Putamen (tissue), 1 donor: ENCODE results near the gene LARGE1.
A peak's percentile ranks its signal among the peaks of the same experiment; 100 is the strongest.
"Not testable (repeated sequence)": the region's sequence is repeated elsewhere in the genome, so short reads cannot be mapped to it uniquely, and the experiment has no call there.

Experiments
- DNase-seq: peaks from one replicate; pipeline ENCODE4 v3.0.0-alpha.2; 2016; ENCODE audit warnings: low spot score

The LARGE1 gene

DNA sequence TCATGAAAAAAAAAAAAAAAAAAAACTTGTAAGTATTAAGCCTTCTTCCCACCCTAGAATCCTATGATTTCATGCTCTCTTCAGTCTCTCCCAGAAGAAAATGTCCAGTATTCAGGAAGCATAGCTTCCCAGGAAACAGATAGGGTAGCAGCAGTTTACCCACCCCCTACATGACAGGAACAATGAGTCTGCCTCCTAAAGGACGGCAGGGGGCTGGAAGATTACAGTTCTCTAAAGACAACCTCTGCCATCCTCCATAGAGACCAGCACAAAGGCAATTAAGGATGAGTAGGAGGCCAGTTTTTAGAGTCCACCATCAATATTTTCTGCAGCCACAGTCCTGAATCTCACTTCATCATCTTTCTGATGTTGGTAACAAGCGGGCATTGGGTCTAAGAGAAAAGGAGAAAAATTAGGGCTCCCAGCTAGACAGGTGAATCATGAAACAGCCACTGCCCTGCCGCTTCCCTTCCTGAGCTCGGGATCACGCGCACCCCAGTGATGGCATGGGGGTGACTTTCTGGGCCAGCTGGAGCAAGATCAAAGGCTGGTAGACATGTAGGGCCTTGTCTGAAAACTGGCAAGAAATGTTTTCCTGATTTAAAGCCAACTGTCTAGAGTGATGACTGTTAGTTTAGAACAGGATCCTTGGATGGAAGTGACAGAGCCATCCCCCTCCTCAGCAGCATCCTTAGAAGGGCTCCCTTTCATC, 322.8 kb downstream of the LARGE1 start:
- DNase-seq, result no peak

DNA sequence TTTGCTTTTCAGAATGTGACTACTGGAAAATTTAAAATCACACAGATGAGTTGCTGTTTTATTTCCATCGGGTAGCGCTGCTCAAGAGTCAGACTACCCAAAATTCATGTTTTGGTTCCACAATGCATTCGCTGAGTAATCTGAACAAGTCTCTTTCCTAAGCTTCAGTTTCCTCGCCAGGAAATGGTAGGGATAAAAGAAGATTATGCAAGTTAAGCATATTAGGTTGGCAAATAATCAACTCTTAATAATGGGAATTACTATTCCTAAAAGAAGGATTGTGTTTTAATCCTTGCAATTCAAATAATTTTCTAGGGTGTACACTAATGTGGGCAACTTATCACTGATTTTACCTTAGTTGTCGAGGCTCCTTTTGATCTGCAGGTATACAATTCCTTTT, 326.5 kb downstream of the LARGE1 start:
- DNase-seq, result no peak

DNA sequence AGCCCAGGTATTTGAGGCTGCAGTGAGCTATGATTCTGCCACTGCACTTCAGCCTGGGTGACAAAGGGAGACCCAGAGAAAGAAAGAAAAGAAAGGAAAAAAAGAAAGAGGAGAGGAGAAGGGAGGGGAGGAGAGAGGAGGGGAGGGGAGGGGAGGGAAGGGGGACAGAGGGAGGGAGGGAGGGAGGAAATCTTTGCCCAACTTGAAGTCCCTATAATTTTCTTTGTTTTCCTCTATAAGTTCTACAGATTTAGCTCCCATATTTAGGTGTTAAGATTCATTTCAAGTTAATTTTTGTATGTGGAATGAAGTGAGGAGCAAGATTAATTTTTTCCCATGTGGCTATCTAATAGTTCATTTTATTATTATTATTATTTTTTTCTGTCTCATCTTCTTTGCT, 328.3 kb downstream of the LARGE1 start:
- DNase-seq, result no peak

DNA sequence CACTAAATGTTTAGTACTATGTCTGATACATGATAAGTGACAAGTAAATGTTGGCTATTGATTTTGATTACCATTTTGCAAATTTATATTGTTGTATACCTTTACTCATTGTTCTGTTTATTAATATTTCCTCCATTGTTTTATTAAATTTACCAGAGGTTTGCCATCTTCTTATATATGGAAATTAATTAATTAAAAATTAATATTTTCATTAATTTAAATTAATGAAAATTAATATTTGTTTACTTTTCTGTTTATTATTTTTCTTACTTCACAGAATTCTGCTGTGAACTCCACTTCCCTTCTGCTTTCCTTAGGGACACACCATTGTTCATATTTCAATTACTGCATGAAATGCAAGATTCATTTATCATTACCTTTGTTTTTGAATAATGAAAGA, 331.0 kb downstream of the LARGE1 start:
- DNase-seq, result no peak

DNA sequence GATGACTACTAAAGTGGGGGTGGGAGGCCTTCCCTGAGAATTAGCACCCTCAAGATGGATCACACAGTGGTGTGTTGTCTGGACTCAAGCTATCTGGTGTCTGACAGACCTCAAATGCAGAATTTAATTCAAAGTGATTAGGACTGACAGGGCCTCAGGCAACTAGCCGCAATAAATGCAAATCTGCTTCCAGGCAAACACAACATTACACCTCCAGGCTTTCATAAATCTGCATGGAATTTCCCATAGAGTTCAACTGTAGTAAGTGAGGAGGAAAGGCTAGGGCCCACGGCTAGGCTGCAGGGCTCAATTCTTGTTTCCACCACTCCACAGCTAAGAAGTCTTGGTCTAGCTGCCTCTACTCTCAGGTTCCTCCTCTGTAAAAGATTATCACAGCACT, 331.4 kb downstream of the LARGE1 start:
- DNase-seq, result no peak

DNA sequence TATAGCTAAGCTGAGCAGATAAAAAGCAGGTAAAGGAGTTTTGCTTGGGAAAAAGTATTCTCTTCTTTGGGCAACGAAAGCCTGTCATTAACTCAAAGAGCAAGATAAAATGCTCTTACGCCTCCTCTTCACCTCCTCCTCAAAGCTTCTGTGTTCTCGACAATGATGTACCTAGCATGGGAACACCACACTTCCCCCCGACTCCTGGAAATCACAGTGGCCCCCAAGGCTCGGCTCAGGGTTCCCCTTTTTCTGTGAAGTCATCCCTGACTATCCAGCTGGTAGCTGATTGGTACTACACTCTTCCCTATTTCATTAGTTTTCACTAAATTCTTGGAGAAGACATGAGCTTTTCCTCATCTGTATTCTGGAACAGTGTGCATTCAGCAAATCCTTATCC, 336.1 kb downstream of the LARGE1 start:
- DNase-seq, result peak; percentile 45

DNA sequence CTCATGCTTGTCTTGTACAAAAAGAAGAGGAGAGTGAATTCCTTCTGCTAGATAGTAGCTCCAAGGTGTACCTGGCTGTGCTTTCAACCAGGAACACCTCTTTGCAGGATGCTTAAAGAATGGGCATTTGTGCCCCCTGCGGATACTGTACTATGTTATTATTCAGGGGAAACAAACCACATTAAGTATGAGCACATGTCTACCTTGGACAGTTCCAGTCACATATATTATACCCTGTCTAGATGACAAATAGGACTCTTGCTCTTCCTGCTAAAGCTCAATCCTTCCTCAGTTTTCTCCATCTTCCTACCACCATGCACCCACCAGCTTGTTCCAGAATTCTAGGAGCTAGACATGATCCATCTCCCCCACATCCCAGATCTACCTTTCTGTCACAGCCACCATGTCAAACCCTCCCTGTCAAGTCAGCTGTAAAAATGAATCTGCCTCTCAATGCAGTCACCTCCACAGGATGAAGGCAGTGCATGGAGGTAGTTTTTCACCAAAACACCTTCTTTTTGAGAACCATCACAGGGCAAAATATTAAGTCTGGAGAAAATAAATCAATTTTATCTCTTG, 337.4 kb downstream of the LARGE1 start:
- peak; percentile 49 for DNase-seq

DNA sequence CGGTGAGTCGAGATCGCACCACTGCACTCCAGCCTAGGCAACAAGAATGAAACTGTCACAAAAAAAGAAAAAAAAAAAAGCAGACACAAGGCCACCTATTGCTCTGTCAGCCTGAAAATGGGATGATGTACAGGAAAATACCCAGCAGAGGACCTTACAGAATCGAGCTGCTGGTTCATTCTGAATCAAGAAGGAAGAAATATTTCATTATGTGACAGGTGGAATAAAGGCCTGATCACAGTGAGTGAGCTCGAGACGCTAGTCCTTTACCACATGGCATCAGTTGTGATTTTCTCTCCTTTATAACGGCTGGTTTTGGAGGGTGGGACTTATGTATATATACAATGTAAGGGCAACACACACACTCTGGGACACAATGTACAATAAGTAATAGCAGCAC, 340.0 kb downstream of the LARGE1 start:
- DNase-seq, result no peak

DNA sequence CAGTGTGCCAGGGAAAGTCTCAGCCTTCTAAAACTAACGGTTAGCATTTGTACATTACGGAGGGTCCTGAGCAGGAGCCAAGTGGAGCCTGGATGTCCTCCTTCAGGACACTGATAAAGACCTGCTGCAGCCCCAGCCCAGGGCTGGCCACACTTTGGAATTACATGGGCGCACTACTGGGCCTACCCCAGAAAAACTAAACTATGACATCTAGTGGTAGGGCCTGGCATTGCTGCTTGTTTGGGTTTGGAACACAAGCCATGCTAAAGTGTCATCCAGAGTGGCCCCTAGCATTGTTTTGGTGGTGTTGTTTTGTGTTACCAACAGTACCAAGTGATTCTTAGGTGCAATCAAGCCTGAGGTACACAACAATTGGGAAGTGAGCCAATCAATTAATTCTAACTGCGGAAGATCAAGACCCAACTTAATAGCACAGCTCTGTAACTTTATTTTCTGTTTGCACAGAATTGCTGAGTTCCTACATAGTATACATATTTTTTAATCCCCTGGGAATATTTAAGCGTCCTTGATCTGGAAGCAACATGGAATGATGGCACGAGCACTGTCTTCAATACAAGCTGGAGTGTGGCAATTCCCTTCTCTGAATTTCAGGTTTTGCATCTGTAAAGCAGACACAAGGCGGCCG, 340.7 kb downstream of the LARGE1 start:
- DNase-seq, result peak; percentile 22

DNA sequence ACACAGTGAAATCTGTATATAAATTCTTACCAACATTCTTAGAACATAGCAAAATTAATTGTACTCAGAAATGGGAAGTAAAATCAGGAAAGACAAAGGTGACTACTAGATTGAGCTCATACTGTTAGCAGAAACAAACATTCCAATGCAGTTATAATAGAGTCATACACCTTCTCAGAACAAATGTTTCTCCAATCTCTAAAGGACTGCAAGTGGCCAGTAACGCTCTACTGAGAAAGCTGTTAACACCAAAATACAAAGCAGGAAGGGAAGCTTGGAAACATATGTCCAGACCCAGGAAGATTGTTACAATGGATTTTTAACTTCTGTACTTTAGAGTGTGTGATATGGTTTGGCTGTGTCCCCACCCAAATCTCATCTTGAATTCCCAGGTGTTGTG, 341.5 kb downstream of the LARGE1 start:
- no peak for DNase-seq

DNA sequence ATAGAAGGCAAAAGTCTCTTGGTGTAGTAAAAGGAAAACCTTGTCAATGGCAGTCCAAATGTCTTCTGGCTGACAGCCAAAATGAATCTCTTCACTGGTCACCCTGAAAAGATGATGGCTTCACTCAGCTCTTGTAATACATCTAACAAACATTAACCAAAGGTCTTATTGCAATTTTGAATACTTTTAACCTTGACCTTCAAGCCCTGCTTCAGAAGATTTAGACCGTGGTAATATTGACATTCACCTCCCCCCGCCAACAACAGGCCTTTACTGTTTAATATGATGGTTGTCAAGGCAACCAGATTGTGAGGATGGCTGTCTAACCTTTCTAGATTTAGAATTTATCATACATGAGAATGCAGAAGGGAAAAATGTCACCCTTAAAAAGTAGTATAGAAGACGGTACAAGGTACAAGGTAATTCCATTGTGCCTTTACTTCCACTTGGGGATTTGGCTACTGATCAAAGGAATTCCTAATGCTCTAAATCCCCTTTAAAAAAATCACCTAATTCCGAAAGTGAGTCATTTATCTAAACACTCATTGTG, 342.3 kb downstream of the LARGE1 start:
- DNase-seq, result no peak

DNA sequence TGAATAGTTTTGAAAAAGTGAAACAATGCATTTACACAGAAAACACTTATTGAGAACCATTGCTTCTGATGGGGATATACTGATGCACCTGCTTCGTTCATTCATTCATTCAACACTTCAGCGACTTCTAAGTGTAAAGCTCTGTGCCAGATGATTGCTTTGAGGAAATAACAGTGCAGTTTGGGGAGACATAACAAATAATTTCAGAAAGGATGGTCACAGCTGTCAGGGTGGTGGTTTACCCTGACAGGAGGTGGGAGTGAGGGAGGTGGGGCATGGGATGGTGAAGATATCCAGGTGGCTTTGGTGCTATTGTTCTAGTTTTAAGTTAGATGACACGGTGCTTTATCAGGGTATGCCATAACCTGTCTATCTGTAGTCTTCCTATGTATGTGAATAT, 344.1 kb downstream of the LARGE1 start:
- no peak for DNase-seq

DNA sequence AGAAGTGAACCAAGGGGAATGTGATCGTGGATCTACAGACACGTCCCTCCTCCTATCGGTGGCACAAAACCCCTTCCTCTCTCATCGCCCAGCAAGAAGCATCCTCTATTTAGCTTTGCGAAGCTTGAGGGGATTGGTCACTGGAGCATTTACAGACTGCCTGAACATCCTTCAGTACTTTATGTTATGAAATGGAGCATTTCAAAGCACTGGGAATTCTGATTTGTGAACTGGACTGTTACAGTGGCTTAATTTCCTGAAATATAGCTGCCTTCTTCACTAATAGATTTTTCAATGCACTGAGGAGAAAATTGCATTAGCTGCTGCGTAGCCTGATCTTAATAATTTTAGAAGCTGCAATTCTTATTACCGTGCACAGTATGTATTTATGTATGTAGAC, 344.5 kb downstream of the LARGE1 start:
- no peak for DNase-seq

DNA sequence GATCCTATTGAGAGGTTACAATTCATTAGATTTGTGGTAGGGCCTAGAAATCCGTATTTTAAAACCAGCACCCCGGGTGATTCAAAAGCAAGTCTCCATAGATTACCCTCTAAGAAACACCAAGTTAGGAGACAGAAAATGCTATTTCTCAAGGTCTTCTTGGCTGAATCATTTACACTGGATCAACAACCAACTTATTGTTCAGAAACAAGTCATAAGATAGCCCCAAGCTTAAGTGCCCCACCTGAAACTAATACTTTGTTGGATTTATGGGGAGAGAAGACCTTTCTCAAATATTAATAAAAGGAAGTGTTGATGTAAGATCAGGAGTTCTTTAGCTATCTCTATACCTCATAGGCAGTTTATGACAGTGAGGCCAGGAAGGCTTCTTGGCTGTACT, 345.2 kb downstream of the LARGE1 start:
- DNase-seq, result no peak

DNA sequence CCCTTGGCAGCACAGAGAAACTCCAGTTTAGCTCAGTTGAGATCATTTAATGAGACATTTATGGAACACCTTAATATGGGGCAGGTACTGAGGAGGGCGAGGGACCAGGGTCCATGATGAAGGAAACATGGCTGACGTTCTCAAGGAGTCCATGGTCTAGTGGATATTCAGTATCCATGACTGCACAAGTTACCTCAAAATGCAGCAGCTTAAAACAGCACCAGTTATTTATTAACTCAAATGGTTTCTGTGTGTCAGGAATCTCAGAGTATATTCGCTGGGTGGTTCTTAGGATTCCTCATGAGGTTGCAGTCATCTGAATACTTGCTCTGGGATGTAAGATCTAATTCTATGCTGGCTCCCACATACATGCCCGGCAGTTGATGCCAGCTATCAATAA, 346.8 kb downstream of the LARGE1 start:
- no peak for DNase-seq

DNA sequence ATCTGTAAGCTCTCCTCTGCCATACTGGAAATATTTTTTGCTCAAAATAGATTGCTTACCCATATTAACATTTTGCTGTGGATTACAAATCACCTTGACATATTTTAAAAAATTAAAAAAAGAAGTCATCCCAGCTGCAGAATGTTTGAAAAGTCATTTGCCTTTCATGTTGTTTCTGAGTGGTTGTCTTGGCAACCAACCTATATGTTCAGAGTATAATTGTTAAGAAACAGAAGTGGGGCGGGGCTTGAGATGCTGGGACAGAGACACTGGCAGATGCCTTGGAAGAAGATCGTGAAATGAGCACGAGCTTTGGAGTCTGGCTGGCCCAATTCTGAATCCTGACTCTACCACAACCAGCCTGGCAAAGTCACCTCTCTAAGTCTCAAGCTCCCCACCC, 348.2 kb downstream of the LARGE1 start:
- DNase-seq, result peak; percentile 28

DNA sequence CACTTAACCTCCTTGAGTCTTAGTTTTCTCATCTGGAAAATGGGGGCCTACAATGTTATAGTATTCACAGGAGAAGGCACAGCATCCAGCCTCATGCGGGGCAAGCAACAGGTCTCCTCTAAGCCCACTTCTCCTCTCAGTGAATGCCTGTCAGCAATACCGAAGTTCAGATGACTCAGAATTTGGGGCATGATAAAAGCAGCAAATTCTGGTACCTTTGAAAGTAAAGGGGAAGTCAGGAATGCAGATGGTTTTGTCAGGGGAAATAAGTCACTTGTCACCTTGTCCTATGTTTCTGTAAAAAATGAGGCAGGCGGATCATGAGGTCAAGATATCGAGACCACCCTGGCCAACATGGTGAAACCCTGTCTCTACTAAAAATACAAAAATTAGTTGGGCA, 350.2 kb downstream of the LARGE1 start:
- DNase-seq, result no peak

DNA sequence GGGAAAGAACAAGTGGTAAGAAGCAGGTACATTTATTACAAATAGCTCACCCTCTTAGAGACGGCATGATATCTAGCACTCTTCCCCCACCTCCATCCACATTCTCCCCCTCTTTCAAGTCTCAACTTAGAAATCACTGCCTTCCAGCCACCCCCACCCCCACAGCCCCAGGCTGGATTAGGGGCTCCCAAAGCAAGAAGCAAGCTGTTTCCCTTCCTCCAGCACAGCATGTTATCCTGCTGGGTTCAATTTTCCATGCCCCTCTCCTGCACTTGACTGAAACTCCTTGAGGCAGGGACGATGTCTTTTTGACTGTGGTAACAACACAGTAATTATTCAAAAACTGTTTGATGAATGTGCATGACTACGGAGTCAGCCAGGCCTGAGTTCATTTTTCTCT, 350.7 kb downstream of the LARGE1 start:
- DNase-seq, result no peak

DNA sequence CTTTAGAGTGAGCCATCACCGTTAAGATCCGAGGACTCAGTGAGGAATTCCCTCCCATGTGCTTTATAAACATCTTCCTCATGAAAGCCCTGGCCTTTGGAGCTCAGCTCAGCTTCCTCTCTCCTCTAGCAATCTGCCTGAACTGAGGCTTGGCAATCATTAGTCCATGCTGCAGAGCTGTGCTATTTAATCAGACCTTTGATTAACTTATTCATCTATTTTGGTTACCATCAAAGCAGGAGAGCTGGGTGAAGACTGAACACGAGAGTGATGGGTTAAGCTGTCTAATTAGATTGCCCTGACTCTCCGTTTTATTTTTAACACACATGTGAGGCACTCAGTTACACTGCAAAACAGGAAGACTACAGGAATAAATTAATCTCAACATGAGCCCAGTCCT, 351.3 kb downstream of the LARGE1 start:
- no peak for DNase-seq

DNA sequence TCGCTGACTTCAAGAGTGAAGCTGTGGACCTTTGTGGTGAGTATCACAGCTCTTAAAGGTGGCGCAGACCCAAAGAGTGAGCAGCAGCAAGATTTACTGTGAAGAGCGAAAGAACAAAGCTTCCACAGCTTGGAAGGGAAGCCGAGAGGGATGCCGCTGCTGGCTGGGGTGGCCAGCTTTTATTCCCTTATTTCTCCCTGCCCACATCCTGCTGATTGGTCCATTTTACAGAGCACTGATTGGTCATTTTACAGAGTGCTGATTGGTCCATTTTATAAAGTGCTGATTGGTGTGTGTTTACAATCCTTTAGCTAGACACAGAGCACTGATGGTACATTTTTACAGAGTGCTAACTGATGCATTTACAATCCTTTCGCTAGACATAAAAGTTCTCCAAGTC, 353.8 kb downstream of the LARGE1 start:
- not testable (repeated sequence) for DNase-seq

DNA sequence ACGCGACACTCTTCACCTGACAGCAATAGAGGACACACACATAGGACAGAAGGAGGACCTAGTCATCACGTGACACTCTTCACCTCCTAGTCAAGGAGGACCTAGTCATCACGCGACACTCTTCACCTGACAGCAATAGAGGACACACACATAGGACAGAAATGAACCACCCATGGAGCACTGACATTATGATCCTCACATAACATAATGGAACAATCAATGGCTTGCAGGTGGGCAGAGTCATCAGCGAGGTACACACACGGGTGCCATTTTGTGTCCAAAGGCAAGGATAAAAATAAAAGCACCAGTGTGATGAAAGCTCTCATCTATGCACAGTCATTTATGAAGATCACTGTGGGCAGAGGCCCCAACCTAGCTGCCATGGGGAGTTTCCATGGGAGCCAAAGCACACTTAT, 354.7 kb downstream of the LARGE1 start:
- no peak for DNase-seq

DNA sequence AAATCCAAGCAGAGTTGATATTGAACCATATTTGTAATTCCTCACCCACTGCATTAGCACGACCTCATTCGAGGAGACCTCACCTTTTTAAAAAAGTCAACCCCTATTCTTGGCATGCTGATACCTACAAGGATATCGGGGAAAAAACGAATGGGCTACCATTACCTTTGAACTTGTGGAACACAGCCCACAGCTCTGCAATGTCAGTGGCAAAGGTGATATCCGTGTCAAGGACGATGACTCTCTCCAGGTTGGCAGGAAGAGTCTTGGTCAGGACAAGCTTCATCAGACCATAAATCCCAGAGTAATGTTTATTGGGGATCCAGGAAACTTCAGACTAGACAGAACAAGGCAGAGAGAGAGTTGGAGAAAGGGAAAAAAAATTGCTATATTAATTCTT, 355.6 kb downstream of the LARGE1 start:
- DNase-seq, result no peak

DNA sequence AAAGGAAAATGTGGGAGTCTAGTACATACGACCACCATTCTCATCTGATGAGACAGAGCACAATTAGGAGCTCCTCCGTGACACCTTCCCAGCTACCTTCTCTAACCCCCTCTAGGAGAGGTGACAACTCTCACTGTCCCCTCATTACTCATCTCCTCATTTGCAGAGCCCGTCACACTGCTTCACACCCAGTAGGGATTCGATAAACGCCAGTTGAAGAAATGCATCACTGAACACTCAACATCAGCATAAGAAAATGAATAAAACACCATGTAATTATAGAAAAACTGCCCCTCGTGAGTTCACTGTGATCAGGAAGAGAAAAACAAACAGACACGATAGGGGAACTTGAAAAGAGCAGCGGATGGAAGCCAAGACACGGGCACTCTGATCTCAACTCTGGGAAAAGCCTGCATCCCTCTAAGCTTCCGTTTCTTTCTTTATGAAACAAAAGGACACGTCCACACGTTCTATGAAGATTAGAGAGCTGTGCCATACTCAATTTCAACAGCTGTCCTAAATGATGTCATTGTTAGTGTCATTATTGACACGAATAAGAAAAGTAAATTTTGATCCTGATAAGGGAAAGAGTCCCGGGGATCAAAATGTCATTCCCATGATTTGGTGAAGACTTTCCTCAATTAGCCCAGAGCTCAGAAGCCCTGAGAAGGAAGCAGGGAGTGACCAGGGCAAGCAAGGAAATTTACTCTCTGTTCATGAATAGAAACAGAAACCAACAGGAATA, 356.9 kb downstream of the LARGE1 start:
- DNase-seq, result no peak
